A549 treated with ZK216348 at 1 μM for 4 hours (cell line): ENCODE measurements around the gene ERI2. TPM values are rescaled to one million over a fixed set of nuclear protein-coding genes. Genes with fewer than 3 reads are reported as not detected.

Source experiments
- total RNA-seq: library from RNA; stranded (reverse); fragments of 200-300 nt; extraction: Qiagen RNA extraction; gene quantifications from 5 replicates; pipeline ENCODE4 v1.2.3, GENCODE V29; 2022; ENCODE audit warnings: low read depth

Gene ERI2, protein sequence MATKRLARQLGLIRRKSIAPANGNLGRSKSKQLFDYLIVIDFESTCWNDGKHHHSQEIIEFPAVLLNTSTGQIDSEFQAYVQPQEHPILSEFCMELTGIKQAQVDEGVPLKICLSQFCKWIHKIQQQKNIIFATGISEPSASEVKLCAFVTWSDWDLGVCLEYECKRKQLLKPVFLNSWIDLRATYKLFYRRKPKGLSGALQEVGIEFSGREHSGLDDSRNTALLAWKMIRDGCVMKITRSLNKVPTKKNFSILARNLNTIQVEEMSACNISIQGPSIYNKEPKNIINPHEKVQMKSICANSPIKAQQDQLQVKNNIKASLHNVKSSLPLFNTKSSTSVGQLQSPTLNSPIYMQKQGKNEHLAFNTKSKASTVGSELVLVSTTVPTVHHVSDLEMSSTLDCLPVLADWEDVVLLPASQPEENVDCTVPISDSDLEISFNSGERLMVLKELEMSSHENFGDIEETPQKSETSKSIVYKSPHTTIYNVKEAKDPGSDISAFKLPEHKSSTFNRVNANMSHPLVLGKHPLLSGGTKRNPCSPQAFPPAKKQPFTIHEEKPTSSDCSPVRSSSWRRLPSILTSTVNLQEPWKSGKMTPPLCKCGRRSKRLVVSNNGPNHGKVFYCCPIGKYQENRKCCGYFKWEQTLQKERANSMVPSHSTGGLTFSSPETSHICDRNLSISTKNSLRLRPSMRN
- 7.3 to 15.4 TPM (median 12.8 TPM) in 5 replicates for total RNA-seq

GRCh38 chr16:20806168-20807050, at the start of gene ERI2, which contains the start of gene REXO5:
Gene ERI2, minus strand, starts transcription at chr16:20806472. Its CDS starts 42 bp downstream, at chr16:20806430.
Gene REXO5, plus strand, starts transcription at chr16:20806527. Its CDS starts 427 bp downstream, at chr16:20806954.

DNA sequence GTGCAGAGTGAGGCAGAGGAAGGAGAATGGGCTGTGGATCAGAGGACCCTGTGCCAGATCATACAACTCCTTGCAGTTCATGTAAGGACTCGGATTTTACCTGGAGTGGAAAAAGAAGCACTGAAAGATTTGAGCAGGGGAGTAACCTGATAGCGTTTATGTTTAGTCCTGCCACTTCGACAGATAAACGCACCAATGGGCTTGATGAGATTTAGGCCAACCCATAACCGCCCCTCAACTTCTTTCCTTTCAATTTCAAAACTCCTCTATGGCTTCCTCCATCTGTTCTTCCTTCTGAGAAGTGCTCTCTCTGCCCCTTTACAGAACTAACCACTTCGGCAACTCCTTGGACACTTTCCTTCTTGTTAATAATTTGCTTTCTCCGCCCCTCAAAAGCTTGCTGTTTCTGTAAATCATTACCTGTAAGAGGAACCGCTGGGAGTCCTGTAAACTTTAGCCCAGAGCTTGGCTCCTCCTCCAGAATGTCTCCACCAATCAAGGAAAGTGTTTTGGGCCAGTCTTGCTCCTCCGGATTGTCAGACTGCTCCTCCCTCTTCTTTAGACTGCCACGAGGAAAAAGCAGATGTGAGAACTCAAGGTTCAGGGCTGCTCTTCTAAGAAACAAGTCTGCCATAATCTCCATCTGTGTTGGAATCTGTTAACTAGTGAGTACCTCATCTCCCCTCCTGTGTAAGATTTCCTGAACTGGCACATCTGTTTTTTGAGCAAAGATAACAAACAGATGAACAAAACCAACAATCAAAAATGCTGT, 42.6 kb downstream of the ERI2 start, which contains the start of gene ACSM3:
Gene ACSM3, plus strand, starts transcription at position 554 of the 772 bp plus-strand sequence. CDS start 6,021 bp downstream, outside the sequence.

Other genes starting within 250 kb of the ERI2 start
- not detected in 5 replicates for gene ACSM2B, start 230.1 kb downstream of the ERI2 start, total RNA-seq
- gene ACSM1, start 108.8 kb downstream of the ERI2 start, total RNA-seq, result not detected in 5 replicates
- 17.1 to 29.5 TPM (median 23.9 TPM) in 5 replicates for gene THUMPD1, start 64.7 kb downstream of the ERI2 start, total RNA-seq
- 2.8 to 6.9 TPM (median 4.1 TPM) in 5 replicates for gene ACSM3, start 42.5 kb downstream of the ERI2 start, total RNA-seq
- 3.5 to 6.0 TPM (median 4.5 TPM) in 5 replicates for gene REXO5, start 55 bp upstream of the ERI2 start, total RNA-seq
- 5.6 to 6.9 TPM (median 6.0 TPM) in 5 replicates for gene DCUN1D3, start 93.9 kb upstream of the ERI2 start, total RNA-seq
- 27.0 to 51.5 TPM (median 30.2 TPM) in 5 replicates for gene LYRM1, start 94.3 kb upstream of the ERI2 start, total RNA-seq